EL (cell line): ENCODE measurements around the gene ITGB1.
"Not testable (repeated sequence)": the region's sequence is repeated elsewhere in the genome, so short reads cannot be mapped to it uniquely, and the experiment has no call there.

Experiments used
- DNase-seq: peaks from one replicate; pipeline ENCODE4 v3.0.0-alpha.2; 2016

The ITGB1 gene

DNA sequence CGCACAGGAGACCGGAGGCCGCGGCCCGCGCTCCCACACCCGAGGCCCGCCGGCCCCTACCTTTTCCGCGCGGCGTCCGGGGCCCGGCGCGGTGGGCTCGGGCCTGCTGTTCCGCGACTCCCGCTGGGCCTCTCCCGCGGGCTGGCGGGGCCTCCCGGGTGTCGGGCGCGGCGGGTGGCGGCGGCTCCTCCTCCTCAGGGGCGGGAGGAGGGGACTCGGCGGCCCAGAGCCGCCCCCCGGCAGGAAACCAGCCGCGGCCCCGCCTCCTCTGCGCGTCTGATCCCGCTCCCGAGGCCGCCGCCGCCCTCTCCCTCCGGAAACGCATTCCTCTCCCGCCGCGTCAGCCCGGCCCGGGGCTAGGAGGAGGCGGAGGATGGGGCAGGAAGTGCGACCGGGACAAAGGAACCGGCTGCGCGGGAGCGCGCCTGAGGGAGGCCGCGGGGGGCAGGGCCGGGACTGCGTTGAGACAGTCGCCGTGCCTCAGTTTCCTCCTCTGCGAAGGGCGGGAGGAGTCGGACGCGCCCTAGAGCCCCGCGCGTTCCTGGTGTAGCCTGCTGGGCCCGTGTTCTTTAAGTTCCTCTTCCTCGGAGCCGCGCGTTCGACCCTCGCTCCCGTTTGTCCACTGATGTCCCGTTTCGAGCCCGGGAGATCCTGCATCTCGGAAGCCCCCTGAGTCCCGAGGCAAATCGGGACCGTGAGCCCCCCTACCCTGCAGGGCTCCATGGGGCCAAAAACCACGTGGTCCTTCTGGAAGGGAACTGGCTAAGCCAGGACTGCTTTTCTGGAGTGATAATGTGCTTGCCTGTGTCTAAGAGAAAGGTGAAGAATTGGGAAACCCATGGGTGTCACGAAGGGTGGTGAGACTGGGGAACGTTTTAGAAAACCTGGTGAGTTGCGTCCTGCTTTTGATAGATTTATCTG, at the start of gene ITGB1:
Gene ITGB1 (minus strand): TSS at position 146 of the 921 bp plus-strand sequence. CDS start 22,672 bp downstream, outside the sequence.
- DNase-seq = peak; percentile 98

DNA sequence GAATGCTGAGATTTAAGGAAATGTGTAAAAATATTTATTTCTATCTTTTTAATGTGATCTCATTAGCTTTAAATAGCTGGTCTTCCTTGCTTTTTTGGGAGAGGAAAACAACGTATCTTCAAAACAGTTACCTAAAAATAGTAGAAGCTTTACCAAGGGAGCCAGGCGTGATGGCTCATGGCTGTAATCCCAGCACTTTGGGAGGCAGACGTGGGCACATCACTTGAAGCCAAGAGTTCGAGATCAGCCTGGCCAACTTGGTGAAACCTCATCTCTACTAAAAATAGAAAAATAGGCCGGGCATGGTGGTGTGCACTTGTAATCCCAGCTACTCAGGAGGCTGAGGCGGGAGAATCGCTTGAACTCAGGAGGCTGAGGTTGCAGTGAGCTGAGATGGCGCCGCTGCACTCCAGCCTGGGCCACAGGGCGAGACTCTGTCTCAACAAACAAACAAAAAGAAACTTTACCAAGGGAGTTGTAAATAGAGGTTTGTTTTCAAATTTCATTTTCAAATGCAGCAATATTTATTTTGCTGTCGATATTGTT, 48.4 kb upstream of the ITGB1 start:
- DNase-seq = no peak

- peak; percentile 97 for DNase-seq
These were observed 47.6 kb upstream of the ITGB1 start for GRCh38 chr10:33005322-33006301.

GRCh38 chr10:33001908-33002492, 44.0 kb upstream of the ITGB1 start:
- no peak for DNase-seq

DNA sequence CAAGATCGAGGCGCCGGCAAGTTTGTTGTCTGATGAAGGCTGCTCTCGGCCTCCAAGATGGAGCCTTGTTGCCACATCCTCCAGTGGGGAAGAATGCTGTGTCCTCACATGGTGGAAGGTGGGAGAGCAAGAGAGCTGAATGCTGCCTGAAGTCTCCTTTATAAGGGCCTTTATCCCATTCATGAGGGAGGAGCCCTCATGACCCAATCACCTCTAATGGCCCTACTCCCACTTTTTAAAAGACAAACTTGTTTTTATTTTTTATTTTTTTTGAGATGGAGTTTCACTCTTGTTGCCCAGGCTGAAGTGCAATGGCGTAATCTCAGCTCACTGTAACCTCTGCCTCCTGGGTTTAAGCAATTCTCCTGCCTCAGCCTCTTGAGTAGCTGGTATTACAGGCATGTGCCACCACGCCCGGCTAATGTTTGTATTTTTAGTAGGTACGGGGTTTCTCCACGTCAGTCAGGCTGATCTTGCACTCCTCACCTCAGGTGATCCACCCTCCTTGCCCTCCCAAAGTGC, 40.1 kb upstream of the ITGB1 start:
- not testable (repeated sequence) for DNase-seq

DNA sequence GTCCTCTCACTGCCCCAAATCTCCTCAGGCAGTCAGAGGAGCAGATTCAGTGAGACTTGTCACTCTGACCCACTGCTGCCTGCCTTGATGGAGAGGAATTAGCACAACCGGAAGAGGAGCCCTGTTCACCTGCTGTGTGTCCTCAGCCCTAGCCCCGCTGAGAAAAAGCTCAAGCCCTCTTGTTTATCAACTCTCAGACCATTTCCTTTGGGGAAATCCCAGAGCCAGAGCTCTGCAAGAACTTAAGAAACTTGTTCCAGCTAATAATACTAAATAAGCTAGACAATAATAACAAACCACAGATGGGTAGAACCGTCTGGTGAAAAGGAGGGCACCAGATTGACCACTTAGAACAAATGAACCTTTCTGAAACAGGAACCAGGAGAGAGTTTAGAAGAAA, 37.7 kb upstream of the ITGB1 start:
- no peak for DNase-seq

- DNase-seq = no peak
These were observed 37.1 kb upstream of the ITGB1 start for GRCh38 chr10:32995066-32995622.

DNA sequence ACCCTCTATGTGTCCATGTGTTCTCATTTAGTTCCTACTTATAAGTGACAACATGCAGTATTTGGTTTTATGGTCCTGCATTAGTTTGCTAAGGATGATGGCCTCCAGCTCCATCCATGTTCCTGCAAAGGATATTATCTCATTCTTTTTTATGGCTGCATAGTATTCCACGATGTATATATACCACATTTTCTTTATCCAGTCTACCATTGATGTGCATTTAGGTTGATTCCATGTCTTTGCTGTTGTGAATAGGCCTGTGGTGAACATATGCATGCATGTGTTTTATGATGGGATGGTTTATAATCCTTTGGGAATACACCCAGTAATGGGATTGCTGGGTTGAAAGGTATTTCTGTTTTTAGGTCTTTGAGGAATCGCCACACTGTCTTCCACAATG, 36.6 kb upstream of the ITGB1 start:
- not testable (repeated sequence) for DNase-seq

DNA sequence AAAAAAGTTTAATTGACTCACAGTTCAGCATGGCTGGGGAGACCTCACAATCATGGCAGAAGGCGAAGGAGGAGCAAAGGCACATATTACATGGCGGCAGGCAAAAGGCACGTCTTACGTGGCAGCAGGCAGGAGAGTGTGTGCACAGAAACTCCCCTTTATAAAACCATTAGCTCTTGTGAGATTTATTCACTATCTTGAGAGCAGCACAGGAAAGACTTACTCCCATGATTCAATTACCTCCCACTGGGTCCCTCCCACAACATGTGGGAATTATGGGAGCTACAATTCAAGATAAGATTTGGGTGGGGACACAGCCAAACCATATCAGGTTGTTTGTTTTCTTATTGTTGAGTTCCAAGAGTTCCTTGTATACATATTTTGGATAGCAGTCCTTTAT, 34.3 kb upstream of the ITGB1 start:
- DNase-seq = not testable (repeated sequence)

DNA sequence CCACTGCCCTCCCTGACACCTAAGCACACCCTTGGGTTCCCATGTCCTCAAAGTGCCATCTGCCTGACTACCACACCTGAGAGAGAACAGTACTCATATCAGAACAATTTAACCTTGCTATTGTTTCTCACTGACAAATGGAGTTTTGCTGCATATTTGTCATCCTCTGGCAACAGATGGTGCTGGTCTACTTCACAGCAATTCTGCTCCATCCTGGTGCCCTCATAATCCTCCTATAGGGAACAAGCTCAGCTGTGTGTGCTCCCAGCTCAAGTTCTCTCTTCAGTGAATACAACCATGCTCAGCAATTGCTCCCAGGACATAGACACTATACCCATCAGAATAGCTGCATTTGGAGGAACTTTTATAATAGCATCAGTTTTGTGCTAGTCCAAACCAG, 32.8 kb upstream of the ITGB1 start:
- no peak for DNase-seq

- no peak for DNase-seq
These were observed 30.6 kb upstream of the ITGB1 start for GRCh38 chr10:32988604-32989003.

- no peak for DNase-seq
These were observed 29.1 kb upstream of the ITGB1 start for GRCh38 chr10:32987172-32987571.

DNA sequence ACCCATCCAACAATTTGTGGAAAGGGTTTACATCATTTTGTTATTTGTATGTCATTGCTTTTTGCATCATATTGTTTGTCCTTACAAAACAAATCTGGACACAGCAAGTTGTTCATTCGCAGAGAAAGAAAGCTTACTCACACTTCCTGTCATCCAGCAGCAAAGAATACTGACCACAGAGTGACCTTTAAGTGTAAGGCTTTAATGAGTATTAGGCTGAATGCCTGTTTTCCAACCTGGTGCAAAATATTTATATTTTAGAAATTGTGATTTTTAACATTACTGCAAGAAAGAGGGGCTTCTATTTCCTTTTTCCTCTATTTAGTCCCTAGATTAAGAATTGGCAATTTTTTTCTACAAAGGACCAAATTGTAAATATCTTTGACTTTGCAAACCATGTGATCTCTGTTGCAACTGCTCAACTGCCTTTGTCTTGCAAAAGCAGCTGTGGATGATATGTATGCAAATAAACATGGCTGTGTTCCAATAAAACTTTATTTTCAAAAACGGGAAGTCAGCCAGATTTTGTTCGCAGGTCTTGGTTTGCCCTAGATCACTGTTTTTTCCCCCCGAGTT, 27.8 kb upstream of the ITGB1 start:
- peak; percentile 82 for DNase-seq

DNA sequence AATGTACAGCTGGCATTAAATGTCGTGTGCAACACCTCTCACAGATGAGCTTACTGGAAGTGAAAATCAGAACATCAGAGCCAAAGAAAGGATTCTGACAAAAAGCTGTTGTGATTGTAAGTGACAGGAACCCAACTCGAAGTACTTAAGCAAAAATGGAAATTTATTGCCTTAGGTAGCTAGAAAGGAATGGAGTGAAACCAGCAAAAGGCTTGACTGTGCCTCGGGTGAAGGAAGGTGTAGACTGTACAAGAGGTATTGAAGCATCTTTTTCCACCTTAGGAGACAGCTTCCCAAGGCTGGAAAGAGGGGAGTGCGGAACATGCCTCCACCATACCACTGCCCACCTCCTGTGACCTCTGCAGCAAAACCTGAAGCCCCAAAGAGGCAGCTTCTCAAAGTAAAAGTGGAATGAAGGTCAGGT, 27.3 kb upstream of the ITGB1 start:
- no peak for DNase-seq

- no peak for DNase-seq
These were observed 26.1 kb upstream of the ITGB1 start for GRCh38 chr10:32984003-32984600.

- peak; percentile 97 for DNase-seq
These were observed 25.2 kb upstream of the ITGB1 start for GRCh38 chr10:32982911-32983909.

DNA sequence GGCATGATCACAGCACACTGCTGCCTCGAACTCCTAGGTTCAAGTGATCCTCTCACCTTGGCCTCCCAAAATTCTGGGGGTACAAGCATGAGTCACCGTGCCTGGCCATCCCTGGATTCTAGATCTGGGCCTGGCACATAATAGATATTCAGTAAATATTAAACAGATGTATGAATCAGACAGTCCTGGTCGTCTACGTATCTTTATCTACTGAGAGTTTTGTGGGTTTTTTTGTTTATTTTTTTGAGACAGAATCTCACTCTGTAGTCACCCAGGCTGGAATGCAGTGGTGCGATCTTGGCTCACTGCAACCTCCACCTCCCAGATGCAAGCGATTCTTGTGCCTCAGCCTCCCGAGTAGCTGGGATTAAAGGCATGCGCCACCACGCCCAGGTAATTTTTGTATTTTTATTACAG, 24.3 kb upstream of the ITGB1 start:
- DNase-seq = peak; percentile 92

DNA sequence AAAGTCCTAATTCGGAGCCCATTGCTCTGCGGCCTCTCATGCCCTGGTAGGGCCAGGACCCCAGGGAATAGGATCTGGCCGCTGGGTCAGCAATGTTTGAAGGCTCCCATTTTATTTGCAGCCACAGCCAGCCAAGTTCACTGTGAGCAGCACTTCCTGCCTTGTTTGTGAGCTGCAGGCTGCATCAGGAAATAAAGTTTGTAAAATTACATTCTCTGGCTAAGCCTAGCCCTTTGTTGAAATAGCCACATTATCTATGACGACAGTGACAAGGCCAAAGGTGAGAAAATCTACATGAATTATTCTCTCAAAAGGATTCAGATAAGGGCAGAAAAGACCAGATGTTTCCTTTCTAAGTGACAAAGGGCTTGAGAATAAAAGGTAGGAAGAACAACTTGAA, 23.7 kb upstream of the ITGB1 start:
- DNase-seq = peak; percentile 55

- DNase-seq = peak; percentile 100
These were observed 22.8 kb upstream of the ITGB1 start for GRCh38 chr10:32980558-32981468.
